ENCODE measurements around the gene CIZ1.

The CIZ1 gene

GRCh38 chr9:128116104-128117083 is 75.0 kb downstream of the CIZ1 start:
- no peak for TF ChIP-seq CTCF (IDR thresholded peaks at IDR 0.05; ENCODE audit: extremely low read depth, insufficient read depth, missing control alignments)
- in situ Hi-C loops (cut with MboI; ENCODE audit: low pct_unique_long_range_greater_than_20kb, low sequenced_read_pairs, unreplicated experiment): no loop called here
- DNase-seq (ENCODE audit: low spot score): no peak

Measured in GM13977 (cell line).